HepG2 (cell line): Measurements from ENCODE around the gene SMARCD1. TPM values are rescaled to one million over a fixed set of nuclear protein-coding genes. Genes with fewer than 3 reads are reported as not detected.

Experiments
- ATAC-seq: fragments of 200-7000 bp; cut with Tn5 transposase; 3 replicates; pipeline ENCODE4 v1.9.1; 2020; ENCODE audit warnings: mild to moderate bottlenecking, moderate library complexity
- BruUV-seq: library from RNA; stranded (reverse); fragments of 400-500 nt; replicated peaks from 2 replicates; lab custom pipeline; 2021; lab: Mats Ljungman, UMichigan
- CTCF ChIA-PET: fragments of 300-600 bp; formaldehyde crosslinking; extraction: SDS; loops from one replicate; lab custom pipeline; 2021; ENCODE audit warnings: low total read pairs, inconsistent platforms, low intra/inter-chr PET ratio; lab: Yijun Ruan, JAX
- POLR2A ChIA-PET: fragments of 350-600 bp; sonication (Branson Sonifier 250); formaldehyde crosslinking; loops from one replicate; lab custom pipeline; 2020; ENCODE audit warnings: antibody characterized with exemption, inconsistent platforms; lab: Yijun Ruan, JAX
- DNase-seq: peaks from one replicate; pipeline ENCODE4 v3.0.0-alpha.2; 2015; ENCODE audit warnings: low spot score
- FAIRE-seq: peaks from 3 replicates; lab custom pipeline; 2011; peaks lifted over from hg19 to GRCh38; lab: Jason Lieb, UNC
- H2AFZ ChIP-seq: one replicate; pipeline ENCODE4 v1.6.1; 2011; ENCODE audit warnings: low read length, inconsistent platforms
- H3K27ac ChIP-seq: fragments of 300-600 bp; 3 replicates; pipeline ENCODE4 v1.8.0; 2011; ENCODE audit warnings: mixed run types, mild to moderate bottlenecking, mixed read lengths, low read length, inconsistent platforms; ENCODE audit not compliant: insufficient read depth; ENCODE audit errors: extremely low read length
- H3K27me3 ChIP-seq, 2 experiments: fragments of 200-600 bp in 1 of 2; 2 replicates in 1 of 2; 3 replicates in 1 of 2; pipeline versions ENCODE4 v1.6.0 to v1.8.0; 2011; ENCODE audit warnings: low read length in 2 of 2, mild to moderate bottlenecking in 2 of 2, moderate library complexity in 2 of 2, inconsistent platforms in 1 of 2; ENCODE audit not compliant: insufficient read depth in 2 of 2, control insufficient read depth in 1 of 2
- H3K36me3 ChIP-seq, 2 experiments: fragments of 200-600 bp in 1 of 2; replicated peaks in 1 of 2; 2 replicates in 1 of 2; 3 replicates in 1 of 2; pipeline versions ENCODE4 v1.5.1 to v1.8.0; 2011; ENCODE audit warnings: low read length in 2 of 2, inconsistent platforms in 1 of 2; ENCODE audit not compliant: insufficient read depth in 2 of 2, control insufficient read depth in 1 of 2
- H3K4me1 ChIP-seq: 2 replicates; pipeline ENCODE4 v1.5.1; 2012; ENCODE audit warnings: low read length, inconsistent platforms; ENCODE audit not compliant: insufficient read depth
- H3K4me2 ChIP-seq: 2 replicates; pipeline ENCODE4 v1.6.0; 2011; ENCODE audit warnings: low read depth, low read length, inconsistent platforms
- H3K4me3 ChIP-seq, 3 experiments: fragments of 200-600 bp in 1 of 3; sonication (generic), shearing (Covaris generic) in 1 of 3; replicated peaks in 1 of 3; 2 replicates each; pipeline ENCODE4 v1.5.1; 2011 to 2016; ENCODE audit warnings: low read length in 3 of 3, inconsistent platforms in 2 of 3, low read depth in 2 of 3, mild to moderate bottlenecking in 2 of 3, control low read depth in 1 of 3, mixed read lengths in 1 of 3; ENCODE audit not compliant: insufficient read depth in 1 of 3
- H3K79me2 ChIP-seq: one replicate; pipeline ENCODE4 v1.6.1; 2011; ENCODE audit warnings: low read length, inconsistent platforms; ENCODE audit not compliant: insufficient read depth
- H3K9ac ChIP-seq: 2 replicates; pipeline ENCODE4 v1.6.0; 2011; ENCODE audit warnings: mild to moderate bottlenecking, low read depth, low read length, inconsistent platforms; ENCODE audit not compliant: insufficient read depth
- H3K9me3 ChIP-seq: 2 replicates; pipeline ENCODE4 v1.5.1; 2012; ENCODE audit warnings: mild to moderate bottlenecking, low read length
- H4K20me1 ChIP-seq: 2 replicates; pipeline ENCODE4 v1.6.0; 2011; ENCODE audit warnings: inconsistent platforms, mild to moderate bottlenecking, low read length, moderate library complexity; ENCODE audit not compliant: insufficient read depth
- CEBPB ChIP-seq: IDR thresholded peaks from 2 replicates; pipeline ENCODE4 v1.6.1; 2011; ENCODE audit warnings: low read depth, low read length, improper control_type of control experiment, borderline replicate concordance
- SOX6 ChIP-seq, 2 experiments: fragments of 450-650 bp in 1 of 2; sonication (generic) in 1 of 2; formaldehyde crosslinking in 1 of 2; IDR thresholded peaks; 2 replicates each; pipeline versions ENCODE4 v1.4.0 to v1.6.1; 2017 to 2020; ENCODE audit warnings: antibody characterized with exemption in 1 of 2, mild to moderate bottlenecking in 1 of 2, missing genetic modification reagents in 1 of 2
- TRIM24 ChIP-seq: sonication (generic); formaldehyde crosslinking; IDR thresholded peaks from 2 replicates; pipeline ENCODE4 v1.8.0; 2022; ENCODE audit warnings: mild to moderate bottlenecking, missing genetic modification reagents
- ZKSCAN5 ChIP-seq: sonication (generic); formaldehyde crosslinking; IDR thresholded peaks from 2 replicates; pipeline ENCODE4 v1.5.1; 2020; ENCODE audit warnings: mild to moderate bottlenecking, missing genetic modification reagents
- ZNF407 ChIP-seq: sonication (generic); formaldehyde crosslinking; IDR thresholded peaks from one replicate; pipeline ENCODE4 v1.5.1; 2020; ENCODE audit warnings: mild to moderate bottlenecking, missing genetic modification reagents; ENCODE audit errors: not compliant biosample characterization
- ZNF703 ChIP-seq: sonication (generic); formaldehyde crosslinking; IDR thresholded peaks from 2 replicates; pipeline ENCODE4 v1.5.1; 2020; ENCODE audit warnings: missing genetic modification reagents, mild to moderate bottlenecking, moderate library complexity, borderline replicate concordance
- ZNF766 ChIP-seq: sonication (generic); formaldehyde crosslinking; IDR thresholded peaks from 2 replicates; pipeline ENCODE4 v1.5.0; 2020; ENCODE audit warnings: missing genetic modification reagents, borderline replicate concordance
- ZNF879 ChIP-seq: sonication (generic); formaldehyde crosslinking; IDR thresholded peaks from 2 replicates; pipeline ENCODE4 v1.8.1; 2023; ENCODE audit warnings: missing genetic modification reagents
- ZSCAN12 ChIP-seq: sonication (generic); formaldehyde crosslinking; IDR thresholded peaks from 2 replicates; pipeline ENCODE4 v1.9.0; 2021; ENCODE audit warnings: mild to moderate bottlenecking, missing genetic modification reagents
- WGBS: methylation state at CpG from one replicate; pipeline ENCODE4 v1.1.6; 2017; ENCODE audit warnings: low lambda C conversion rate; 5-methylcytosine and 5-hydroxymethylcytosine counted together
- in situ Hi-C: cut with HindIII; loops from 2 replicates; pipeline ENCODE4 v1.10.0; 2017; ENCODE audit warnings: low pct_unique_long_range_greater_than_20kb; ENCODE audit not compliant: extremely low pct_ligation_motif_present
- intact Hi-C: fragments of 100-400 bp; cut with micrococcal nuclease; formaldehyde crosslinking; loops from one replicate; pipeline ENCODE4 v1.10.0; 2022; ENCODE audit not compliant: unreplicated experiment
- polyA plus RNA-seq, 8 experiments: library from polyadenylated mRNA; depleted of rRNA in 3 of 8; stranded (reverse) in 7 of 8; unstranded in 1 of 8; fragments of >200 nt; fragmentation: Illumina TruSeq in 4 of 8; extraction: Trizol in 4 of 8; gene quantifications; 2 replicates each; pipeline versions ENCODE4 v1.2.1 to v1.2.3, GENCODE V29; 2011 to 2016; ENCODE audit warnings: low read depth in 4 of 8, missing spikeins in 1 of 8, mixed read lengths in 1 of 8; ENCODE audit not compliant: insufficient read depth in 1 of 8
- total RNA-seq, 5 experiments: library from RNA; depleted of rRNA; stranded (reverse); fragments of >200 nt; fragmentation: Illumina TruSeq; extraction: Trizol; gene quantifications; 2 replicates each; pipeline ENCODE4 v1.2.3, GENCODE V29; 2016; ENCODE audit warnings: low read depth in 1 of 5
- TF ChIP-seq, protein P1 (sequence below): sonication (generic); formaldehyde crosslinking; IDR thresholded peaks from 2 replicates; pipeline ENCODE4 v1.4.0; 2020; ENCODE audit warnings: missing genetic modification reagents

The SMARCD1 gene
- total and polyA plus RNA-seq, 2 of the 13 experiments (the other 11 are each of a cell fraction or from before 2014, with no cell fraction given): 51.7 to 54.6 TPM

GRCh38 chr12:50103351-50103750, 18.2 kb downstream of the SMARCD1 start (continued):
- no peak for TF ChIP-seq ZNF703 (CRISPR knock-in tag)
- TF ChIP-seq ZNF879: 0 out of 2 replicates have a peak, but pooled peaks have one; percentile 6

DNA sequence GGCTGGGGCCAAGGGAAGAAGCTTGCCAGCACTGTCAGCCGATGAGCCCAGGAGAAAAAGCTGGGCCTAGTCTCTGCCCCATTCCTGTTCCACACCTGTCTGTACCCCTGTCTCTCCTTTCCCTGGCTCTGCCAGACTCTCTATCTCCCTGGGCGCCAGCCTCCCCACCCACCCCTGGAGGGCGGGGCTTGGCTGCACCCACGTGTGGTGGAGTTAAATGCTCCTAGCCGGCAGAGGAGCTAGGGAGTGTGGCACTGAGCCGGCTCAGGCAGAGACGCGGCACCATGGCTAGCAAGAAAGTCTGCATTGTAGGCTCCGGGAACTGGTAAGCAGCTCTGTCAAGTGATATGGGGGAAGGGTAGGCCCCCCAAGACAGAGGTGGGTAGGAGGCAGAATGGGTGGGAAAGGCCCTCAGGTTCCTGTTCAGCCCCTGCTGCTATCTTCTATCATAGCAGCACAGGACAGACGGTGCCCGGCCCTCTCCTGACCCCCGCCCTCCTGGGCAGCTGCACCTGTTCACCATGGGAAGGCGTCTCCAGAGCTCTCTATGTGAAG, 18.7 kb downstream of the SMARCD1 start, which contains the start of gene GPD1:
GPD1 (plus strand) TSS at position 242 of the 555 bp plus-strand sequence; CDS start at position 285, 43 bp downstream.
- Histone ChIP-seq H3K4me2 (peak within 1 kb of the TSS; percentile 96), H3K79me2 (no peaks in the 10 kb centered on the region), H3K9ac (peak within 1 kb of the TSS; percentile 72), H3K27me3 (no peaks in the 10 kb centered on the region), H4K20me1 (no peaks in the 10 kb centered on the region), H3K36me3 (peaks cover 2 to 17% of the 10 kb centered on the region in 2 experiments; a peak in 4 of 5 replicates), H3K27ac (peak within 1 kb of the TSS; percentile 73), H3K4me1 (peaks cover 68% of the 10 kb centered on the region), H2AFZ (no peak within 1 kb of the TSS), H3K4me3 (peak within 1 kb of the TSS; percentile 58 to 75 (median 64)), H3K9me3 (no peaks in the 10 kb centered on the region)
- DNase-seq (peak; percentile 67), FAIRE-seq (peak; percentile 53), ATAC-seq (peak; percentile 89)
- no TSS peak for BruUV-seq
- in situ Hi-C loops: no loop called here
- 0% methylated on average over 1 of the region's 13 CpGs for whole genome bisulfite sequencing
- ChIA-PET POLR2A (interaction anchor here (0.8 to 4.6 kb wide), 10 partner anchors 8 to 297 kb away, joined by 3 to 93 read pairs (median 5); partner anchors contain the start of genes CERS5, COX14, LARP4 and SMARCD1), CTCF (no interaction called here)
- intact Hi-C loops: no loop called here
- TF ChIP-seq TRIM24 (CRISPR knock-in tag) (no peak), ZNF766 (CRISPR knock-in tag) (no peak; the same call in 1 of the 2 replicates), ZKSCAN5 (0 out of 2 replicates have a peak, but pooled peaks have one; percentile 18), SOX6 (IDR thresholded peaks at IDR 0.05) (no peak), SOX6 (CRISPR knock-in tag; IDR thresholded peaks at IDR 0.05) (no peak; the same call in 1 of the 2 replicates), ZNF407 (CRISPR knock-in tag) (no peak), CEBPB (no peak), ZSCAN12 (CRISPR knock-in tag) (no peak)
- TF ChIP-seq, protein P1, sequence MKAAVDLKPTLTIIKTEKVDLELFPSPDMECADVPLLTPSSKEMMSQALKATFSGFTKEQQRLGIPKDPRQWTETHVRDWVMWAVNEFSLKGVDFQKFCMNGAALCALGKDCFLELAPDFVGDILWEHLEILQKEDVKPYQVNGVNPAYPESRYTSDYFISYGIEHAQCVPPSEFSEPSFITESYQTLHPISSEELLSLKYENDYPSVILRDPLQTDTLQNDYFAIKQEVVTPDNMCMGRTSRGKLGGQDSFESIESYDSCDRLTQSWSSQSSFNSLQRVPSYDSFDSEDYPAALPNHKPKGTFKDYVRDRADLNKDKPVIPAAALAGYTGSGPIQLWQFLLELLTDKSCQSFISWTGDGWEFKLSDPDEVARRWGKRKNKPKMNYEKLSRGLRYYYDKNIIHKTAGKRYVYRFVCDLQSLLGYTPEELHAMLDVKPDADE: no peak
